HCT116 (cell line): ENCODE results near the gene RARS2. TPM values are rescaled to one million over a fixed set of nuclear protein-coding genes. Genes with fewer than 3 reads are reported as not detected.
"Not testable (repeated sequence)": the region's sequence is repeated elsewhere in the genome, so short reads cannot be mapped to it uniquely, and the experiment has no call there.

Experiments used
- ATAC-seq: fragments of 200-7000 bp; cut with Tn5 transposase; 2 replicates; pipeline ENCODE4 v1.9.1; 2020; ENCODE audit warnings: mild to moderate bottlenecking, moderate library complexity
- BruUV-seq: library from RNA; stranded (reverse); fragments of 400-500 nt; replicated peaks from 2 replicates; lab custom pipeline; 2021; lab: Mats Ljungman, UMichigan
- CTCF ChIA-PET: fragments of 300-600 bp; sonication (Branson Sonifier 250); formaldehyde crosslinking; loops from one replicate; lab custom pipeline; 2021; ENCODE audit warnings: antibody characterized with exemption; lab: Charles Lee
- POLR2A ChIA-PET: fragments of 300-600, 350-600 bp; sonication (Branson Sonifier 250); formaldehyde crosslinking; loops from one replicate; lab custom pipeline; 2021; ENCODE audit warnings: antibody characterized with exemption; lab: Charles Lee
- RAD21 ChIA-PET, 2 experiments: fragments of 300-600 bp; sonication (Branson Sonifier 250); formaldehyde crosslinking; loops; one replicate each; lab custom pipeline; 2023; ENCODE audit warnings: low total read pairs in 2 of 2; ENCODE audit not compliant: uncharacterized antibody in 2 of 2, unreplicated experiment in 2 of 2, low non-redundant PET in 1 of 2; lab: Charles Lee
- DNase-seq: peaks from one replicate; pipeline ENCODE4 v3.0.0-alpha.2; 2010; ENCODE audit warnings: low read depth, low spot score
- H2AFZ ChIP-seq: fragments of 200-600 bp; shearing (Covaris generic), sonication (generic); 2 replicates; pipeline ENCODE4 v1.6.1; 2017; ENCODE audit warnings: low read depth, mixed run types, mixed read lengths, antibody characterized with exemption, low read length; ENCODE audit not compliant: poor library complexity, severe bottlenecking
- H3K27ac ChIP-seq: 2 replicates; pipeline ENCODE4 v1.5.1; 2012; ENCODE audit warnings: low read depth, low read length
- H3K27me3 ChIP-seq: fragments of 200-600 bp; sonication (generic); 2 replicates; pipeline ENCODE4 v1.6.1; 2016; ENCODE audit warnings: mixed run types, low read length, mixed read lengths; ENCODE audit not compliant: insufficient read depth
- H3K36me3 ChIP-seq, 2 experiments: fragments of 200-500 bp in 1 of 2; fragments of 200-600 bp in 1 of 2; sonication (Bioruptor generic) in 1 of 2; sonication (generic) in 1 of 2; 2 replicates each; pipeline versions ENCODE4 v1.5.1 to v1.6.1; 2014 to 2016; ENCODE audit warnings: low read length in 2 of 2, inconsistent platforms in 1 of 2, mixed read lengths in 1 of 2, mixed run types in 1 of 2; ENCODE audit not compliant: insufficient read depth in 2 of 2, control insufficient read depth in 1 of 2
- H3K4me1 ChIP-seq, 2 experiments: fragments of 200-600 bp in 1 of 2; sonication (generic) in 1 of 2; 2 replicates each; pipeline versions ENCODE4 v1.5.1 to v1.6.1; 2012 to 2017; ENCODE audit warnings: low read length in 2 of 2, inconsistent platforms in 1 of 2, mild to moderate bottlenecking in 1 of 2, mixed read lengths in 1 of 2, mixed run types in 1 of 2, moderate library complexity in 1 of 2; ENCODE audit not compliant: insufficient read depth in 2 of 2, control insufficient read depth in 1 of 2
- H3K4me2 ChIP-seq: fragments of 200-600 bp; sonication (generic); 2 replicates; pipeline ENCODE4 v1.6.1; 2017; ENCODE audit warnings: mixed run types, low read length, mixed read lengths
- H3K4me3 ChIP-seq, 2 experiments: fragments of 200-600 bp in 1 of 2; sonication (generic) in 1 of 2; replicated peaks in 1 of 2; 2 replicates each; pipeline ENCODE4 v1.5.1; 2011 to 2016; ENCODE audit warnings: low read length in 2 of 2, control low read depth in 1 of 2, low read depth in 1 of 2, mild to moderate bottlenecking in 1 of 2, mixed read lengths in 1 of 2, mixed run types in 1 of 2
- H3K79me2 ChIP-seq: fragments of 200-600 bp; sonication (generic); 2 replicates; pipeline ENCODE4 v1.6.1; 2017; ENCODE audit warnings: mild to moderate bottlenecking, mixed run types, low read length, moderate library complexity, mixed read lengths; ENCODE audit not compliant: insufficient read depth
- H3K9ac ChIP-seq: fragments of 200-600 bp; sonication (generic); 2 replicates; pipeline ENCODE4 v1.6.1; 2016; ENCODE audit warnings: low read length, mixed read lengths
- H3K9me2 ChIP-seq: fragments of 200-600 bp; sonication (generic), shearing (Covaris generic); 2 replicates; pipeline ENCODE4 v1.6.1; 2017; ENCODE audit warnings: mixed run types, mild to moderate bottlenecking, moderate library complexity; ENCODE audit not compliant: insufficient read depth
- H3K9me3 ChIP-seq, 2 experiments: fragments of 200-500 bp in 1 of 2; fragments of 200-600 bp in 1 of 2; sonication (Bioruptor generic) in 1 of 2; sonication (generic) in 1 of 2; 2 replicates each; pipeline ENCODE4 v1.6.1; 2014 to 2017; ENCODE audit warnings: low read length in 2 of 2, mixed read lengths in 2 of 2, inconsistent platforms in 1 of 2, low read depth in 1 of 2, mild to moderate bottlenecking in 1 of 2, mixed run types in 1 of 2, moderate library complexity in 1 of 2; ENCODE audit not compliant: control insufficient read depth in 1 of 2, insufficient read depth in 1 of 2
- H4K20me1 ChIP-seq: fragments of 200-600 bp; sonication (generic), shearing (Covaris generic); 2 replicates; pipeline ENCODE4 v1.6.1; 2017; ENCODE audit warnings: mixed run types, mild to moderate bottlenecking, moderate library complexity; ENCODE audit not compliant: insufficient read depth
- CEBPB ChIP-seq: IDR thresholded peaks from 2 replicates; pipeline ENCODE4 v1.6.1; 2012; ENCODE audit warnings: low read depth
- POLR2AphosphoS5 ChIP-seq: IDR thresholded peaks from 2 replicates; pipeline ENCODE4 v1.6.1; 2011; ENCODE audit warnings: mild to moderate bottlenecking, low read depth, low read length, moderate library complexity
- SP1 ChIP-seq: IDR thresholded peaks from 2 replicates; pipeline ENCODE4 v1.6.1; 2012; ENCODE audit warnings: low read depth
- intact Hi-C: fragments of 100-400 bp; cut with micrococcal nuclease; formaldehyde crosslinking; loops from 2 replicates; pipeline ENCODE4 v1.10.0; 2022
- total RNA-seq: library from RNA; stranded (reverse); gene quantifications from one replicate; pipeline ENCODE4 v1.2.1, GENCODE V29; 2021; ENCODE audit not compliant: unreplicated experiment
- TF ChIP-seq, protein P1 (sequence below): IDR thresholded peaks from 2 replicates; pipeline ENCODE4 v1.6.1; 2012

RARS2 gene
- total RNA-seq, 1 experiment from 2014 or later: 34.8 TPM

DNA sequence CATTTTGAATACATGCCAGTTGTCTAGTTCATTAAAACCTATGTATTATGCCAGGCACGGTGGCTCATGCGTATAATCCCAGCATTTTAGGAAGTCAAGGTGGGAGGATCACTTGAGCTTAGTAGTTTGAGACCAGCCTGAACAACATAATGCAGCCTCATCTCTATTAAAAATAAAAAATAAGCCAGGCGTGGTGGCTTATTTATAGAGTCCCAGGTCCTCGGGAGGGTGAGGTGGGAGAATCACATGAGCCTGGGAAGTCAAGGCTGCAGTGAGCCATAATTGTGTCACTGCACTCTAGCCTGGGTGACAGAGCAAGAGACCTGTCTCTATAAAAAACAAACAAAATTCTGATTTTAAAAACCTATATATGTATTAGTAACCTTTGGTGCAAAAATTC lies 27.6 kb upstream of the RARS2 start:
- Histone ChIP-seq H3K4me2 (no peak overlapping the region), H3K27me3 (no peaks in the 10 kb centered on the region), H3K4me3 (no peak overlapping the region), H3K4me1 (no peaks in the 10 kb centered on the region), H3K27ac (no peak overlapping the region), H3K9me3 (no peaks in the 10 kb centered on the region), H4K20me1 (no peaks in the 10 kb centered on the region), H3K9me2 (no peaks in the 10 kb centered on the region), H3K36me3 (peaks cover 6% of the 10 kb centered on the region in 2 experiments), H3K9ac (no peak overlapping the region), H2AFZ (no peak overlapping the region), H3K79me2 (no peaks in the 10 kb centered on the region)
- POLR2A ChIA-PET: no interaction called here
- ATAC-seq (no peak), DNase-seq (no peak)
- TF ChIP-seq CEBPB (no peak), SP1 (no peak), POLR2AphosphoS5 (no peak)
- TF ChIP-seq, protein P1, sequence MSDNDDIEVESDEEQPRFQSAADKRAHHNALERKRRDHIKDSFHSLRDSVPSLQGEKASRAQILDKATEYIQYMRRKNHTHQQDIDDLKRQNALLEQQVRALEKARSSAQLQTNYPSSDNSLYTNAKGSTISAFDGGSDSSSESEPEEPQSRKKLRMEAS: no peak
- CTCF ChIA-PET: no interaction called here
- RAD21 ChIA-PET: no interaction called here
- intact Hi-C loops: no loop called here
- no TSS peak for BruUV-seq

DNA sequence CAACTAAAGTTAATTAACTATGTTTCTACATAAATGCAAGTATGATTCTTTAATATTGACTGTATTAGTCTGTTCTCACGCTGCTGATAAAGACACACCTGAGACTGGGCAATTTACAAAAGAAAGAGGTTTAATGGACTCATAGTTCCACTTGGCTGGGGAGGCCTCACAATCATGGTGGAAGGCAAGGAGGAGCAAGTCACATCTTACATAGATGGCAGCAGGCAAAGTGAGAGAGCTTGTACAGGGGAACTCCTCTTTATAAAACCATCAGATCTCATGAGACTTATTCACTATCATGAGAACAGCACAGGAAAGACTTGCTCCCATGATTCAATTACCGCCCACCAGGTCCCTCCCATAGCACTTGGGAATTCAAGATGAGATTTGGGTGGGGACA lies 23.2 kb upstream of the RARS2 start:
- RAD21 ChIA-PET, CTCF ChIA-PET, intact Hi-C loops: not testable (repeated sequence)

More for the DNA sequence above, 23.2 kb upstream of the RARS2 start:
- POLR2A ChIA-PET, BruUV-seq, H3K27me3 ChIP-seq, H4K20me1 ChIP-seq, H3K27ac ChIP-seq, DNase-seq, H3K4me1 ChIP-seq, H3K4me2 ChIP-seq, H3K9me2 ChIP-seq, ATAC-seq, H3K9me3 ChIP-seq, H3K9ac ChIP-seq, H3K79me2 ChIP-seq, H3K4me3 ChIP-seq, H2AFZ ChIP-seq: not testable (repeated sequence)
- peaks cover 9 to 10% of the 10 kb centered on the region in 2 experiments for H3K36me3 ChIP-seq
